ENCODE results near the gene IFNA5. TPM values are rescaled to one million over a fixed set of nuclear protein-coding genes. Genes with fewer than 3 reads are reported as not detected.

Gene IFNA5
- total and polyA plus RNA-seq, 2 of the 4 experiments (the other 2 are of a cell fraction), result not detected

DNA sequence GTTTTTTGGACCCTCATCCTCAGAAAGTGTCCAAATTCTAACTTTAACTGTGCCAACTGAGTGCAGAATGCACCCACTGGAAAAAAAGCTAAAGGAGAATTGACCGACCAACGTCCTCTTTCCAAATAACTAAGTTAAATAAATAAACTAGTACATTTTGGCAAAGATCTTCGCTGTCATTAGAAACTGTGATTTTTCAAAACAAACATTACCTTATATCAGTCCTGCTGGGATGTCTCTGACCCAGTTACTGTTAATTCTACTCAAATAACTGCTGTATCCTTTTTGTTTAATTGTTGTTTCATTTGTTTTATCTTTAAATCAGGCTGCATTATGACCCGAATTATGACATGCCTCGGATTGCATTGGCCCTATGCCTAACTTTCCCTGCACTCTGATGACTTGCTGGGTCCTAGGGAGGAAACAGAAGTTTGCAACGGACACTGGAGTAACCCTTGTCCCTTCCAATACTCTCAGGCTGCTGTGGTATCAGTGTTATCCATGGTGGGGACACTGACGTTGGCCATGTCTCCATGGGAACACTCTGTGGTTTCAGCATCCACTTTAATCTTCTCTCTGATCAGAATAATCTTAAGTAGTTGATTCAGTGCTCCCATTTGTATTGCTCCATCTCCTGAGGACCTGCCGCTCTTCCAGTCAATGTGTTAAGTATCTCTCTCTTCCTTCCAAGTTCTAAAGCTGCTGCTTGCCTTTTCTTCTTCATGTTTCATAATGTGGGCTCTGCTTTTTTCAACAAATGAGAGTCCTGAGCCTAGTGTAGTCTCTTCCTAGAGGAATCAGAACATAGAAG is 11.1 kb upstream of the IFNA5 start (continued):
- no peak for TF ChIP-seq MAZ (IDR thresholded peaks at IDR 0.05; ENCODE audit: borderline replicate concordance, low read depth, low read length)

DNA sequence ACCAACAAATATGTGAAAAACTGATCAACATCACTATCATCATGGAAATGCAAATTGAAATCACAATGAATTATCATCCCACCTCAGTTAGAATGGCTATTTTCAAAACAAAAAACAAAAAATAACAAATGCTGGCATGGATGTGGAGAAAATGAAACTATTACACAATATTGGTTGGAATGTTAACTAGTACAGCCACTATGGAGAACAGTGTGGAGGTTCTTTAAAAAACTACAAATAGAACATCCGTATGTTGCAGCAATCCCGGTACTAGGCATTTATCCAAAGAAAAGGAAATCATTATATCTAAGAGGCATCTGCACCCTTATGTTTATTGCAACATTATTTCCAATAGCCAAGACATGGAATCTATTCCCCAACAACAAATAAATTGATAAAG is 9.0 kb upstream of the IFNA5 start:
- H4K5ac ChIP-seq (ENCODE audit: low read depth, low read length), result no peak overlapping the region
- no peak overlapping the region for H2BK120ac ChIP-seq (ENCODE audit: low read depth, low read length)
- H4K8ac ChIP-seq (ENCODE audit: low read depth in 2 of 2, low read length in 2 of 2), result no peak overlapping the region
- CTCF ChIA-PET, result interaction anchor here (1.5 kb wide), 1 partner anchor 12 kb away, joined by 4 read pairs; no protein-coding TSS in a partner anchor
- no peak overlapping the region for H2BK5ac ChIP-seq (ENCODE audit: low read depth, low read length, poor library complexity, severe bottlenecking)
- H3K14ac ChIP-seq (replicated peaks; ENCODE audit: low read depth, low read length), result no peak overlapping the region
- intact Hi-C loops (cut with micrococcal nuclease) (no loop called here), in situ Hi-C loops (cut with MboI; ENCODE audit: low sequenced_read_pairs) (loop anchor here (25.0 kb wide), 1 partner anchor 948 kb away; no protein-coding TSS in a partner anchor), dilution Hi-C loops (cut with HindIII; ENCODE audit: low sequenced_read_pairs, unreplicated experiment) (no loop called here)
- no peak overlapping the region for H3K23ac ChIP-seq (ENCODE audit: low read depth, low read length)
- H2AK5ac ChIP-seq (ENCODE audit: low read depth, low read length), result no peak overlapping the region
- POLR2A ChIA-PET (ENCODE audit: unreplicated experiment), result no interaction called here
- H3K9me1 ChIP-seq (ENCODE audit: insufficient read depth, low read length), result no peaks in the 10 kb centered on the region
- no peak overlapping the region for H3K27ac ChIP-seq (ENCODE audit: insufficient read depth, low read length)
- DNase-seq (no peak), ATAC-seq (ENCODE audit: low read depth) (no peak)
- H3K9ac ChIP-seq (ENCODE audit: low read depth, low read length), result no peak overlapping the region
- no peak overlapping the region for H2BK15ac ChIP-seq (ENCODE audit: low read depth, low read length)
- no peaks in the 10 kb centered on the region for H3K79me1 ChIP-seq (ENCODE audit: low read depth in 1 of 2, low read length in 2 of 2)
- peaks cover 2% of the 10 kb centered on the region; the same call in 1 of the 2 replicates for H3K4me1 ChIP-seq (ENCODE audit: control insufficient read depth, insufficient read depth, low read length)
- no peak overlapping the region for H3K4me2 ChIP-seq (ENCODE audit: low read depth, low read length)
- peaks cover 7% of the 10 kb centered on the region for H3K27me3 ChIP-seq (ENCODE audit: control insufficient read depth, insufficient read depth, low read length)
- no TSS peak for BruUV-seq (replicated peaks)
- no peak overlapping the region for H3K4ac ChIP-seq (ENCODE audit: low read depth, low read length)
- no CpG with 5 or more reads among the region's 2 CpGs for WGBS, 2 experiments (ENCODE audit: extremely low coverage in 2 of 2, insufficient read length in 1 of 2)
- no peak overlapping the region for H3K18ac ChIP-seq (ENCODE audit: low read depth, low read length)
- TF ChIP-seq SMC3 (IDR thresholded peaks at IDR 0.05; ENCODE audit: low read depth, low read length) (no peak), CEBPB (IDR thresholded peaks at IDR 0.05; ENCODE audit: low read depth, low read length) (peak; percentile 62), MAZ (IDR thresholded peaks at IDR 0.05; ENCODE audit: borderline replicate concordance, low read depth, low read length) (no peak), RFX5 (IDR thresholded peaks at IDR 0.05; ENCODE audit: low read depth, low read length) (no peak)
- TF ChIP-seq, protein P1, sequence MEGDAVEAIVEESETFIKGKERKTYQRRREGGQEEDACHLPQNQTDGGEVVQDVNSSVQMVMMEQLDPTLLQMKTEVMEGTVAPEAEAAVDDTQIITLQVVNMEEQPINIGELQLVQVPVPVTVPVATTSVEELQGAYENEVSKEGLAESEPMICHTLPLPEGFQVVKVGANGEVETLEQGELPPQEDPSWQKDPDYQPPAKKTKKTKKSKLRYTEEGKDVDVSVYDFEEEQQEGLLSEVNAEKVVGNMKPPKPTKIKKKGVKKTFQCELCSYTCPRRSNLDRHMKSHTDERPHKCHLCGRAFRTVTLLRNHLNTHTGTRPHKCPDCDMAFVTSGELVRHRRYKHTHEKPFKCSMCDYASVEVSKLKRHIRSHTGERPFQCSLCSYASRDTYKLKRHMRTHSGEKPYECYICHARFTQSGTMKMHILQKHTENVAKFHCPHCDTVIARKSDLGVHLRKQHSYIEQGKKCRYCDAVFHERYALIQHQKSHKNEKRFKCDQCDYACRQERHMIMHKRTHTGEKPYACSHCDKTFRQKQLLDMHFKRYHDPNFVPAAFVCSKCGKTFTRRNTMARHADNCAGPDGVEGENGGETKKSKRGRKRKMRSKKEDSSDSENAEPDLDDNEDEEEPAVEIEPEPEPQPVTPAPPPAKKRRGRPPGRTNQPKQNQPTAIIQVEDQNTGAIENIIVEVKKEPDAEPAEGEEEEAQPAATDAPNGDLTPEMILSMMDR (conservative IDR thresholded peaks at IDR 0.05; ENCODE audit: low read depth, low read length), result no peak
- H3K9me3 ChIP-seq (ENCODE audit: control insufficient read depth, insufficient read depth, low read length), result no peaks in the 10 kb centered on the region
- no peaks in the 10 kb centered on the region for H3K36me3 ChIP-seq (ENCODE audit: control insufficient read depth, insufficient read depth, low read length)
- no peak overlapping the region for H4K91ac ChIP-seq (ENCODE audit: insufficient read depth, low read depth, low read length)
- H2AFZ ChIP-seq (replicated peaks; ENCODE audit: low read length, poor library complexity), result no peak overlapping the region
- H3K56ac ChIP-seq (ENCODE audit: extremely low read depth, insufficient read depth, low read length), result no peak overlapping the region
- no peak overlapping the region for H3K4me3 ChIP-seq (ENCODE audit: insufficient read depth, low read depth, low read length)
- no peak overlapping the region for H2BK20ac ChIP-seq (ENCODE audit: low read depth, low read length)
- no peaks in the 10 kb centered on the region for H4K20me1 ChIP-seq (ENCODE audit: insufficient read depth, low read length)
- no peak overlapping the region for H2AK9ac ChIP-seq (replicated peaks; ENCODE audit: low read depth, low read length, poor library complexity)

Measured in IMR-90 (cell line).